GM18861 (cell line): ENCODE data around the gene ZNF775.

Experiments used
- ATAC-seq: cut with Tn5 transposase; IDR thresholded peaks from one replicate; pipeline ENCODE4 v1.9.1; 2021; ENCODE audit not compliant: unreplicated experiment

ZNF775 gene

DNA sequence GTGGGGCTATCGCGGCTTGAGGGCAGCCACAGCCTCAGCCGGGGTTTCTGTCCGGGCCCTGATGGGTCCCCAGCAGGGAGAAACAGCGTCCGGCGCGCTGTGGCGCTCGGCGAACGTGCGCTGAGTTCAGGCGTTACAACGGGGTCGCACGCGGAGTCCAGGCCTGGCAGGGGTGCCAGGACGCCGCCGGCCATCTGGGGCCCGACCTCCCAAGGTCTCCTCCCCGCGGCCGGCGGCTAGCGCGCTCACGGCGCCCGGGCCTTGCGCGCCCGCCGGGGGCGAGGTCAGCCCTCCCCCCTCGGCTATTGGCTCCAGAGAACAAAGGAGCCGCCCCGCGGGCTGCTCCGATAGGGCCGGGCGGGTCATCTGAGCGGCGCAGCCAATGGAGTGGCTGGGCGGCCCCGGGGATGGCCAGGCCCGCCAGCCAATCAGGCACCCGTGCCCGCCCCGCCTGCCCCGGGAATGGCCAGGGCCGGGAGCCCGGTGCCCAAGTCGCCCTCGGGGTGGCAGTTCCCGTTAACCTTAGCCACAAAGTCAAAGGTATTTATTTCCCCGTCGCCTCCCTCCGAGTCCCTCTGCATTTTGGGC lies at the start of gene ZNF775:
Gene ZNF775 (plus strand): TSS at position 478 of the 588 bp plus-strand sequence. CDS start 9,141 bp downstream, outside the sequence.
- peak; percentile 61 for ATAC-seq

DNA sequence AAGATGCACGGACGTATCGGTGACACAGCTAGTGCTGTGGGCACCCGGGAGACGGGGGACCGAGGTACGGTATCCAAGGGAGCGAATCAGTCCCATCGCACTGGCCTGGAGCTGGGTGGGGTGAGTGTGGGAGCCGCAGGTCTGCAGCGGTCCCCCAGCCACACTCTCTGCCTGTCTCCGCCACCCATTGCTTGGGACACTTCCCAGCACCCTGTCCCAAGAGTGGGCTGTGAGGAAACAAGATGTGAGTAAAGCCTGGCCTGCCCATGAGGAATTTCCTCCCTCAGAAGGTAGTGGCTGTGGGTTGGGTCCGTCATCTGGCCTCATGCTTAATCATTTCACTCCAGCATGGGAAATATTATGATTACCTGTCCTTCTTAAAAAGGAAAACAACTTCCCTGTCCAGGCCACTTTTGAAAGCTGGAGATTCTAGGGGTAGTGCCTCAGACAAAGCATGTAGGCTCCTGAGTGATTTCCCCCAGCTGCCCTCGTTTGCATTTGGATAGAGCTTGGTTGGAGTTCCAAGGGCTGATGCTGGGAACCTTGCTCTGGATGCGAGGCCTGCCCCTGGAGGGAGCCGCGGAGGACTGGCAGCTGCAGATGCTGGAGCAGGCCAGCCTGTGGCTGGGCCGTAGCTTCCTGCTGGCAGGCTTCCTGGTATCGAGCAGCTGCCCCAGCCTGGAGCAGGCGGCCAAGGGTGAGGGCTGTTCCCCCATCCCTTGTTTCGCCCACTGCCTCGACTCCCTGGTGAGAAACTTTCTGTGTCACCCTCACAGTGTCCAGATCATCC lies 49.6 kb upstream of the ZNF775 start:
- ATAC-seq: no peak

DNA sequence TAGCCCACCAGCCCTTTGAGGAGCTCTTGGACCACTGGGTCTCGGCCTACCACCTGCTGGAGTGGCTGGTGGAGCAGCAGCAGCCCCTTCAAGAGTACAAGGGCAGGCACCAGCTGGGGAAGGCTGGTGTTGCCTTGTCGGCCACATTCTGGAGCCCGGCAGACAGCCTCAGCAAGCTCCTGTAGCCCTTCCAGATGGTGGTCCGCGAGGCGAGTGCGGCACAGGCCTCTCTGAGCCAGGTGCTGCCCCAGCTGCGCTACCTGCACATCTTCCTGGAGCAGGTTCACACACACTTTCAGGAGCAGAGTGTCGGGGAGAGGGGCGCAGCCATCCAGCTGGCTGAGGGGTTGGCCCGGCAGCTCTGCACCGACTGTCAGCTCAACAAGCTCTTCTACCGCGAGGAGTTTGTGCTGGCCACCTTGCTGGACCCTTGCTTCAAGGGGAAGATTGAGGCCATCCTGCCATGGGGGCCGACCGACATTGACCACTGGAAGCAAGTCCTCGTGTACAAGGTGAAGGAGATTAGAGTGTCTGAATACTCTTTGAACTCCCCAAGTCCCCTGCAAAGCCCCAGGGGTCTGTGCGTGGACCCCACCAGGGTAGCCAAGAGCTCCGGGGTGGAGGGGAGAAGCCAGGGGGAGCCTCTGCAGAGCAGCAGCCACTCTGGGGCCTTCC lies 48.8 kb upstream of the ZNF775 start:
- ATAC-seq: no peak

DNA sequence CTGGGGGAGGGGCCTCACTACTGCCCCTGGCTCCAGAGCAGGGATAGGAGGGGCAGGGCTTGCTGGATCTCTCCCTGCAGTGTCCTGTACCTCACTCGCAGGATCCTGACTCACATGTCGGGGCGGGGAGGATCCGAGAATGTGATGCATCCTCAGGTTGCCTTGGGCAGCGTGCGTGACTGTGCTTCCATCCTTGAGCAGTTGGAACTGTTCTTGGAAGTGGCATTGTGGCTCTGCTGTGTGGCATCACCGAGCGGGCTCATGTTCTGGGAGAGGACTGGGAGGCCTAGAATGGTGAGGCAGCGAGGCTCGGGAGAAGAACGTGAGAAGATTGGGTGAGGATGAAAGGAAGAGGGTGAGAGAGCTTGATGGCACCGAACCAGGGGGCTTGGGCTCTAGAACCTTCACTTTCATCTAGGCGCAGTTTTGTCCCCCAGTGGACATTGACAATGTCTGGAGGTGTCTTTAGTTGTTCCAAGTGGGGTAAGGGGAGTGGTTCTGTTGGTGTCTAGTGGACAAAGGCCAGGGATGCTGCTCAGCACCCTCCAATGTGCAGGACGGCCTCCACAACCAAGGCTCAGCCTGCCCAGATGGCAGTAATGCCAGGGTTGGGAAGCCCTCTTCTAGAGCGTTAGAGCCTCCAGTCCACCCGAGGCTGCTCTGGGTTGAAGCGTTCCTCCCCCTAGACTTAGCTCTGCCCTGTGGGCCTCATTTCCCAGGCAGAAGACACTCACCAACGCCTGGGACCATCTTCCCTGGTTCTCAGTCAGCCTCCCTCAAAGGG lies 46.1 kb upstream of the ZNF775 start:
- ATAC-seq: no peak

DNA sequence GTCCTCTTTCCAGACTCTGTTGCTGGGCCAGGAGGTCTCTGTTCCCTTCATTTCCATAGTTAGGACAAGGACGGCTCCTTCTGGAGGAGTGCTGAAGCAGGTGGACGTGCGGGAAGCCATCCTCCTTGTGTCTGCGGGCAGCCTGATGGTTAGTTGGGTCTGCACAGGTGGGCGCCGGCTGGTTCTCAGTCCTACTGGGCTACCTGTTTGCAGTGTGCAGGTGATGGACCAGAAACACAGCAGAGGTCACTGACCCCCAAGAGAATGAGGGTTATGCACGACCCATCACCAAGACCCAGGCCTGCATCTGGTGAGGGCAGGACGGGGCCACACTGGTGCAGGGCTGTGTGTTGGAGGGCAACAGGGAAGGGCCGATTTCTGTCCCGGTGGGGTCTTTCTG lies 45.5 kb upstream of the ZNF775 start:
- no peak for ATAC-seq

DNA sequence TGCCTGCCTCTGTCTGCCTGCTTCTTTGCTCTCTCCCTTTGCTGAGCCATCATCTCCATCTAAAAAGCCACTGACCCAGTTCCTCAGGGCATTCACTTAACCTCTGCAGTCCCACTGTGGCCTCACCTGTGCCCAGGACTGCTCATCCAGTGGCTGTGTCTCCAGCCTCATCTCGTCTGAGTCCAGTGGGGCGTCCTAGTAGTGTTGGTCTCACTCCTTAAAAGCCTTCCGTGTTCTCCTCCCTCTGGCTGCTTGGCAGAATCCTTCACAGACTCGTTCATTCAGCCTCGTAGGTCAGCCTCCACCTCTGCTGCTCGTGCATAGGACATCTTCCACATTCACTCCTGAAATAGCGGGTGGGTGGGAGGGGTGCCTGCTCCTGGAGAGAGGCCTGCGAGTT lies 45.0 kb upstream of the ZNF775 start:
- ATAC-seq: no peak

DNA sequence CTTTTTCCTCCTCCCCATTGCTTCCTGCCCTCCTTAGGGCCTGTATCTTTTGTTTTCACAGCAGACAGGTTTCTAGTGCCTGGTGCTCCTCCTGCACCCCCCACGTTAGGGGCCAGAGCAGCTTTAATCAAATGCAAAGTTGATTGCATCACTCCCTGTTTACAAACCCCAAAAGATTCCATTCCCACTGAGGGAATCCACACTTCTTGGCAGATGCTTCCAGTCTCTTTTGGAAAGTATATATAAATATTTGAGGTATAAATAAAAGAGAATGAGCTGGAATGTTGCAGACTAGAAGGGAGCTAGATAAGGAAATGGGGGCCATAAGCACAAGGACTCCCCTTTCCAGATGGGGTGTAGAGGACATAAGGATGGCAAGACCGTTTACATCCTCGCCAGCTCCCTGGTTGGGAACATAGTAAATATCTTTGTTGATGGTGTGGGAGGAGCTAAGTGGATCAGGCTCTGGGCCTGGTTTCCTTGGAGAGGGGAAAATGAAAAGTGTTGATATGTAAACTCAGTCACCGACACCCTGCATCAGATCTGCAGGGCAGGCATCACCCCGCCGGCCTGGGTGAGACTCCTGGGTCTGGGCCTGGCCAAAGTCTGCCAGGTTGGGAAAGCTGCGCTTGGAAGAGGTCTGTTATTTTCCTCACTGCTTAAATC lies 43.9 kb upstream of the ZNF775 start:
- ATAC-seq: no peak

DNA sequence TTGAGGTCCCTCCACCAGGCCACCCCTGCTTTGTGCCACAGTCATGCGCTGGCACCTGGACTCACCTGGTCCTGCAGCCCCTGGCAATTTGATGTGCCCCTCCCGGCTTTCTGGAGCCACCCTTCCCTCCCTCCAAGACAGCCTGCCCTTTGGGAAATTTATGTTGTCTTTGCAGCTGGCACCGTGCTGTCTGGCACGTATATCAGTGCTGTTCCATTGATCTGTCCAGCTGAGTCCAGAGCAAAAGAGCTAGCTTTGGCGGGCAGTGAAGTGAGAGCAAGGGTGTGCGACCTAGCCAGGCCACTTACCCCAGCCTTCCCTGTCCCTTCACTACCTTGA lies 43.4 kb upstream of the ZNF775 start:
- no peak for ATAC-seq

DNA sequence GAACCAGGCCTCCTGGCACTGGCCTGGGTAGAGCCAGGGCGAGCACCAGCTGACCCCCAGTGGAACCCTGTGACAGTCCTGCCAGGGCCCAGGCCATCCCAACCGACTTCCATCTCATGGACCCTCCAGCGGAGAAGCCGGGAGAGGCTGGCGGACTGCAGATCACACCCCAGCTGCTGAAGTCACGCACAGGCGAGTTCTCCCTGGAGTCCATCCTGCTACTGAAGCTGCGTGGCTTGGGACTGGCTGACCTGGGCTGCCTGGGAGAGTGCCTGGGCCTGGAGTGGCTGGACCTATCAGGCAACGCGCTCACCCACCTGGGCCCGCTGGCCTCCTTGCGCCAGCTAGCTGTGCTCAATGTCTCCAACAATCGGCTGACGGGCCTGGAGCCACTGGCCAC lies 42.4 kb upstream of the ZNF775 start:
- ATAC-seq: no peak

DNA sequence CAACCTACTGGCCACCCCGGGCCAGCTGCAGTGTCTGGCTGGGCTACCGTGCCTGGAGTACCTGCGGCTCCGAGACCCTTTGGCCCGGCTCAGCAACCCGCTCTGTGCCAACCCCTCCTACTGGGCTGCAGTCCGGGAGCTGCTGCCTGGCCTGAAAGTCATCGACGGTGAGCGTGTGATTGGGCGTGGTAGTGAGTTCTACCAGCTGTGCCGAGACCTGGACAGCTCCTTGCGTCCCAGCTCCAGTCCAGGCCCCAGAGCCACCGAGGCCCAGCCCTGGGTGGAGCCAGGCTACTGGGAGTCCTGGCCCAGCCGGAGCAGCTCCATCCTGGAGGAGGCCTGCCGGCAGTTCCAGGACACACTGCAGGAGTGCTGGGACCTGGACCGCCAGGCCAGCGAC lies 42.0 kb upstream of the ZNF775 start:
- ATAC-seq: no peak

DNA sequence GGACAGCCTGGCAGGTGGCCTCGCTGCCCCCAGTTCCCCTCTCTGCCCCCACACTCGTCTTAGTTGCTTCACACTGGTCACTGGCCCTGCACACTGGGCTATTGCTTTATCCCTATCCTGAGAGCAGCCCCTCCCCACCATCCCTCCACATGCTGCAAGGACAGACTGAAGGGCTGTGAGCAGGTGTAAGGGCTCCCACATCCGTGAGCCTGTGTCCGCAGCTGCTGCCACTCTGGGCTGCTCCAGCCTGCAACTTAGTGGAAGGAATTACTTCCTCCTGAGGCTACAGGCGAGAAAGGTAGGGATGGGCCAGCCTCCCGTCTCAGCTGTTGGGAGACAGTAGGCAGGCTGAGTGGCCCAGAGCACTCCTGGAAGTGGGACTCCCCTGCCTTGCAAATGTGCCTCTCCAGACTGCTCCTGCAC lies 41.5 kb upstream of the ZNF775 start:
- ATAC-seq: no peak

DNA sequence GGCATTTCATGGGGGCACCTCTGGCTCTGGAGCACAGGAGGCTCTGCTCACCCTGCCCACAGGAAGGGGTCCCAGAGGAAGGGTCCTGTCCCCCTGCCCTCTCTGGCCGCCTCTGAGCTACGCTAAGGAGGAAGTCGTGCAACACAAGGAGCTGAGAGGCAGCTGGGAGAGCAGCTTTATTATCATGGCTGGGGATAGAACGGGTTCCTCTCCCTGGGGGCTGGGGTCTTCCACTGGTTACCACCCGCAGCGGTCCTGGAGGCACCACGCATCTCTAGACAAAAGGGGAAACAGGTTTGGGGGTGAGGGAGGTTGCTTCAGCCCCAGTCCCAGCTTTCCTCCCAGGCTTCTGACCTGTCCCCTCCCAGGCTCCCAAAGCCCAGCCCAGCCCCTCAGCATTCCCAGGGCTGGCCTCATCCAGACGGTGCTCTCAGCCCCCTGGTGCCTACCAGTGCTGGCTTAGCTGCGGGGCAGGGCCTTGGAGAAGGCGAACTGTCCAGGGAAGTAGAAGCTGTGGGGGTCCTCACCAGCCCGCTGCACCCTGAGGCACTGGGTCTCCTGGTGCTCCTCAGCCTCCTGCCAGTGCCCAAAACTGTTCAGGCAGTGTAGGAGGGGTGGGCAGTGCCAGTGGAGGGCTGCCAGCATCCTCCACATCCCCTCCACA lies 40.8 kb upstream of the ZNF775 start:
- ATAC-seq: no peak

DNA sequence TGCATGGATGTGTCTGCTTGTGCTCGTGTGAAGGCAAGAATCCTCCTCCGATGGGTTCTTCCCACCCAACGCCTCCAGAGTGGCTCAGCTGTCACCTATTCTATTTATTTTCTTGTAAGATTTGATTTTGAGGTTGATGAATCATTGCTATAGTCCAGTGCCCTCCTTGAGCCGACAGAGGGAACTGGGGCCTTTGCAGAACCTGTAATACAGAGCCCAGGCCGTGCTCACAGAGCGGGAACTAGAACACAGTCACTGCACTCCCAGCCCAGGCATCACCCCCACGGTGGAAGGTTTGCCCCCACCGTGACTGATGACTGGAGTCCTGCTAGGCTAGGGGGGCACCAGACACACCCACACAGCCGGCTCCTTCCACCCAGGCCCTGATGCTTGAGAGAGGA lies 39.7 kb upstream of the ZNF775 start:
- ATAC-seq: no peak

DNA sequence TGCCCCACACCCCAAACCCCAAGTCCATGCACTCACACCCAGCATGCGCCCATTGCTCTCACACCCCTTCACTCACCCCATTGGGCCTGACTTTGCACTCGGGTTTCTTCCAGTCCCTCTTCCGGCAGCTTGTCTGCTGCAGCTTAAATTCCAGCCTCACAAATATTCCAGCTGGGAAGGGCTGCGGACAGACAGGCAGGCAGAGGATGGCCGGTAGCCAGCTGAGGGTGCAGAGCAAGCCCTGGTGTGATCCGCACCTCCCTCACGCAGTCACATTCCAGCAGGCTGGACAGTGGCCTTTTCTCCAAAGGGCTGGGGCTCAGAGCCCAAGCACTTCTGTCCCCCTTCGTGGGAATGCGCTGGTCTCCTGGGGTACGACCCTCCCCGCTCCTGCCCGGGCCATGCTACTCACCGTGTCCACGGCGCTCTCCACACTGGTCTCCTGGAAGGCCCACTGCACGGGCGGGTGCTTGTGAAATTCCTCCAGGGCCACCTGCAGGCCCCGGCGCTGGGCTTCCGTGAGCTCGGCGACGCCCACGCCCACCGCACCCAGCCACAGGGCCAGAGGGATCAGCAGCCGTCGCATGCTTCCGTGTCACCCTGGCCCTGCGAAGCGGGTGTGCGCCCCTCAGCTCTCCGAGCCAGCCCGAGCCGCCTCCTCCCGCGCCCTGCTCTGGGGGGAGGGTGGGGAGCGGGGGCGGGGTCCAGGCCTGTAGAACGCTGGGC lies 38.9 kb upstream of the ZNF775 start:
- no peak for ATAC-seq

DNA sequence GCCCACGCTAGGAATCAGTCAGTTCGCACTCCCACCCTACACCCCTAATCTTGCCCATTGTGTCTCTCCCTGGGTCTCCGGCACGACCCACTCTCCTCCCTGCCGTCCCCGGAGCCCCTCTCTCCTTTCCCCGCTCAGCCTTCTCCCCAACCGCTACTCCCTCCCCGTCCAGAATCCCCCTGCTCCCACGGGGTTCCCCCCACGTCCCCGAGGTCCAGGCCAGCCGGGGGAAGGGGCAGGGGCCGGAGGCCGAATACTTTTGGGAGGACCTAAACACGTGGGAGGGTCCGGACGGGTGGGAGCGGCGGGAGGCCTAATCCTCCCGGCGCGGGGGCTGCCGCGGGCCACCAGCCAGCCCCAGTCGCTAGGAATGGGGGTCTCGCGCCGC lies 38.3 kb upstream of the ZNF775 start:
- no peak for ATAC-seq

DNA sequence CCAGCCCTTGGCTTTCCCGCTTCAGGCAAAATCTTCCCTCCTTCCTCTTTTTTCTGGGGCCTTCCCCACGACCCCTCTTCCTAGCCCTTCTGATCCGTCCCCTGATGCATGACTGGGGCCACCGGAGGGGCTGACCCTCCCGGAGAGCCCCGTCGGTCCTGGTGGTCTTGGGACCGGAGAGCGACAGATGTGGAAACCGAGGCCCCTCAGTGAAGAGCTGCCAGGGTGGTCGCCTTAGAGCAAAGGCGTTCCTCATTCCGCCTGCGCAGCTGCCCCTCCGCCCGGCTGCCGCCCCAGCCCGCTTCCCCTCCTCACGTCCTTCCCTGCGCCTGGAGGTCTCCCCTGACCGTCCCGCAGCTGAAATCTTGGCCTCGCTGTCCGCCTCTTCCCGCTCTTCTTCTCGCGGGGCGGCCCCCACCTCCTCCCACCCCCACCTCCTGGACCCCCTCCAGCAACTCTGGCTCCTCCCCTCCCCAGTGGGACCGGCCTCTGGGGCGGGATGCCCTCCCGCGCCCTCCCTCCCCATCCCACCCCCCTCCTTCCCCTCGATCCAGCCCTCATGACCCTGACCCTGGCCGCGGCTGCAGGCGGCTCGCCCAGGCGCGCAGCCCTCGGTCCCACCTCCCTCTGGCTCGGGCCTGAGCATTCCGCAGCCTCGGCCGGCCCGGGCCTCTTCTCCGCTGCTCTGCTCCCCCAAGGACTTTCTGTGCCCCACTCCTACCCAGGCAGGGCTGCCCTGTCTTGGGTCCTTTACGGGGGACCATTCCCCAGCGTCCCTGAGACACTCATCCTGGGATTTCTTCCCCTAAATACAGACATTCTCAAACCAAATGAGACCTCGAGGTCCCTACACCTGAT lies 37.6 kb upstream of the ZNF775 start, which contains the start of gene RARRES2:
Gene RARRES2 (minus strand): TSS at position 367 of the 858 bp plus-strand sequence. CDS start 1,020 bp downstream, outside the sequence.
- ATAC-seq: no peak

DNA sequence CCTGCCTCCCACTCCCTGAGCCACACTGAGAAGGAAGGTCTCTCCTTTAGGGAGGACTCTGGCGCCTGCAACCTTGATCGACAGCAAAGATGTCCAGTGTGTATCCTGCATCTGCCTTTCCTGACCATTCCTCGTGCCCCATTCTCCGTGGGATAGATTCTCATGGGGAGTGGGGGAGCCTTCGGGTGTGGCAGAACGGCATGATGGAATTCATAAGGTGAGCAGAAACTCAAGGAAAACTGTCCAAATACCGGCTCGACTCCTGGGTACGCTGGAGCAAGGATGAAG lies 37.1 kb upstream of the ZNF775 start:
- ATAC-seq: no peak

DNA sequence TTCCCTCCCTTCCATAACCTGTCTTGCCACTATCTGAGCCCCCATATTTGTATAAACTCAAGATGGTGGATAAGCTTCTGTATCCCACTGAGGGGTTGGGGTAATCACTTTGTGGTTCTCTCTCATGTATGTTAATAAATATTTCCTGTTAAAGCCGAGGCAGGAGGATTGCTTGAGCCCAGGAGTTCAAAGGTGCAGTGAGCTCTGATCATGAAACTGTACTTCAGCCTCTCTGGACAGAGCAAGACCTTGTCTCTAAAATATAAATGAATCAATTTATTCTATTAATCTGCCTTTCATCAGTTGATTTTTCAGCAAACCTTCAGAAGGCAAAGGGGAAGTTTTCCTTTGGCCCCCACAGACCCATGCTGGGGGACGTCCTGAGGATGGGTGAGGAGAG lies 35.9 kb upstream of the ZNF775 start:
- ATAC-seq: no peak

DNA sequence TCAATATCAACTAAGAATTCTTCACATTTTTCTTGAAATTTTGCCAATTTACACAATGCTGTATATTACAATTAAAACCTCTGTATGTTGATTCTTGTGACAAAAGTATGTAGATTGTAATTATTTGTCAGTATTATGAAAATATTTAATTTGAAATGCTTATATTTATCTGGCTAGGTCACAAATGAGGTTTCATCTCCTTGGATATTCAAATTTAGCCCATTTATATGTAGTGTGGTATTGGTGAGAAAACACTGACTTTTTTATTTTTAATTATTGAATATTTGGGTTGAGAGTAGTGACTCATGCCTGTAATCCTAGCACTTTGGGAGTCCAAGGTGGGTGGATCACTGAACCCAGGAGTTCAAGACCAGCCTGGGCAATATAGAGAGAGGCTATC lies 34.8 kb upstream of the ZNF775 start:
- ATAC-seq: no peak
